Sigmoid colon (tissue), 4 donors: Measurements from ENCODE around the gene PPP1R13L.

Experiments
- CTCF ChIP-seq, 4 experiments: fragments of 450-650 bp in 3 of 4; fragments of 200-600 bp in 1 of 4; IDR thresholded peaks; one replicate each; pipeline ENCODE4 v1.5.1; 2016 to 2019; ENCODE audit warnings: antibody characterized with exemption in 4 of 4, mild to moderate bottlenecking in 3 of 4, moderate library complexity in 2 of 4
- EP300 ChIP-seq, 4 donors: sonication (generic); formaldehyde crosslinking; IDR thresholded peaks; one replicate each; pipeline ENCODE4 v1.6.1; 2017; ENCODE audit warnings: antibody characterized with exemption in 4 of 4
- POLR2A ChIP-seq, 2 donors: fragments of 450-650 bp; IDR thresholded peaks; one replicate each; pipeline ENCODE4 v1.6.1; 2016; ENCODE audit warnings: antibody characterized with exemption in 2 of 2, mild to moderate bottlenecking in 2 of 2, moderate library complexity in 2 of 2
- POLR2AphosphoS5 ChIP-seq, 4 donors: sonication (generic); formaldehyde crosslinking; IDR thresholded peaks; one replicate each; pipeline ENCODE4 v1.6.1; 2017; ENCODE audit warnings: antibody characterized with exemption in 4 of 4

- TF ChIP-seq CTCF (IDR thresholded peaks at IDR 0.05): no peak
- no peak for TF ChIP-seq POLR2A (IDR thresholded peaks at IDR 0.05)
- no peak for TF ChIP-seq POLR2AphosphoS5 (IDR thresholded peaks at IDR 0.05)
- no peak for TF ChIP-seq EP300 (IDR thresholded peaks at IDR 0.05)
Measured at GRCh38 chr19:45417151-45417550, 12.3 kb upstream of the PPP1R13L start.
